ENCODE data around the gene ADAM12. TPM values are rescaled to one million over a fixed set of nuclear protein-coding genes. Genes with fewer than 3 reads are reported as not detected.

The ADAM12 gene, protein sequence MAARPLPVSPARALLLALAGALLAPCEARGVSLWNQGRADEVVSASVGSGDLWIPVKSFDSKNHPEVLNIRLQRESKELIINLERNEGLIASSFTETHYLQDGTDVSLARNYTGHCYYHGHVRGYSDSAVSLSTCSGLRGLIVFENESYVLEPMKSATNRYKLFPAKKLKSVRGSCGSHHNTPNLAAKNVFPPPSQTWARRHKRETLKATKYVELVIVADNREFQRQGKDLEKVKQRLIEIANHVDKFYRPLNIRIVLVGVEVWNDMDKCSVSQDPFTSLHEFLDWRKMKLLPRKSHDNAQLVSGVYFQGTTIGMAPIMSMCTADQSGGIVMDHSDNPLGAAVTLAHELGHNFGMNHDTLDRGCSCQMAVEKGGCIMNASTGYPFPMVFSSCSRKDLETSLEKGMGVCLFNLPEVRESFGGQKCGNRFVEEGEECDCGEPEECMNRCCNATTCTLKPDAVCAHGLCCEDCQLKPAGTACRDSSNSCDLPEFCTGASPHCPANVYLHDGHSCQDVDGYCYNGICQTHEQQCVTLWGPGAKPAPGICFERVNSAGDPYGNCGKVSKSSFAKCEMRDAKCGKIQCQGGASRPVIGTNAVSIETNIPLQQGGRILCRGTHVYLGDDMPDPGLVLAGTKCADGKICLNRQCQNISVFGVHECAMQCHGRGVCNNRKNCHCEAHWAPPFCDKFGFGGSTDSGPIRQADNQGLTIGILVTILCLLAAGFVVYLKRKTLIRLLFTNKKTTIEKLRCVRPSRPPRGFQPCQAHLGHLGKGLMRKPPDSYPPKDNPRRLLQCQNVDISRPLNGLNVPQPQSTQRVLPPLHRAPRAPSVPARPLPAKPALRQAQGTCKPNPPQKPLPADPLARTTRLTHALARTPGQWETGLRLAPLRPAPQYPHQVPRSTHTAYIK
- 16.6 and 21.2 TPM in 2 replicates for total RNA-seq (2014; rRNA removed)
- 11.1 TPM for polyA plus RNA-seq (2012)

DNA sequence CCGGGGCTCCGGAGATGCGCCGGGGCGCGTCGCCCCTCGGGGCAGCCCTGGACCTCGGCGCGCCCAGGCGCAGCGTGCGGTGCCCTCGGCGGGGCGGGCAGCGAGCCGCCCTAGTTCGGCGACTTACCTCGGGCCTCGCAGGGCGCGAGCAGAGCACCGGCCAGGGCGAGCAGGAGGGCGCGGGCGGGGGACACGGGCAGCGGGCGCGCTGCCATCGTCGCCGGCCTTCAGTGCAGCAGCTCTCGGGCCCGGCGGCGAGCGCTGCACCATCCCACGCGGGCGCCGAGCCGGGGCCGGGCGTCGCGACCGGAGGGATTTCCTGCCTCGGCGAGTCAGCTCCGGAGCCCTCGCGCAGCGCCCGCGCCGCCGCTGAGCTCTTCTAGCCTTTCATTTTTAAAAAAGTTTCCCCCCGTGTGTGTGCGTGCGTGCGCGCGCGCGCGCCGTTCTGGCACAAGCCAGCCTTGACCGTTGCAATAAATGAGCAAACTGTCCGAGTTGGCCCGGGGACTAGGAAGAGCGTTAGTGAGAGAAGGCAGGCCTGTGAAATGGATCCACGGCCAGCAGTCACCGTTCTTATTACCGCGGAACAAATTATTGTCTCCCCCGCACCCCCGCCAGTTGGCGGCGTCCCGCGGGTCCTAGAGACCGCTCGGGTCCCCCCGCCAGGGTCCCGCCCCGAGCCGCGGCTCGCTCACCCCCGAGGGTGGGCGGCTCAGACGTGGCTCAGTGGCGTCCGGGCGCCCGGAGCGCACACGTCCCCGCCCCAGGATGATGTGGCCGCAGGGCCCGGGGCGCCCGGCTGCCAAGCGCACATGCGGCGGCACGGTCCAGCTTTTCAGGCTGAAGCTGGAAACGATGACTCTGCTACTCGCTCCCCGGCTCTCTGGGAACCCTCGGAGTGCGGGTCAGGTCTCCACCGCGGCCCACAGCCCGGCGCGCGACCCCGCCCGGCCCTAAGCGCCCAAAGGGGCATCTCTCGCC, at the start of gene ADAM12:
Gene ADAM12, minus strand, starts transcription at position 547 of the 981 bp plus-strand sequence. Its CDS starts 332 bp downstream, at position 215.
- DNase-seq (ENCODE audit: low read depth): peak; percentile 67

DNA sequence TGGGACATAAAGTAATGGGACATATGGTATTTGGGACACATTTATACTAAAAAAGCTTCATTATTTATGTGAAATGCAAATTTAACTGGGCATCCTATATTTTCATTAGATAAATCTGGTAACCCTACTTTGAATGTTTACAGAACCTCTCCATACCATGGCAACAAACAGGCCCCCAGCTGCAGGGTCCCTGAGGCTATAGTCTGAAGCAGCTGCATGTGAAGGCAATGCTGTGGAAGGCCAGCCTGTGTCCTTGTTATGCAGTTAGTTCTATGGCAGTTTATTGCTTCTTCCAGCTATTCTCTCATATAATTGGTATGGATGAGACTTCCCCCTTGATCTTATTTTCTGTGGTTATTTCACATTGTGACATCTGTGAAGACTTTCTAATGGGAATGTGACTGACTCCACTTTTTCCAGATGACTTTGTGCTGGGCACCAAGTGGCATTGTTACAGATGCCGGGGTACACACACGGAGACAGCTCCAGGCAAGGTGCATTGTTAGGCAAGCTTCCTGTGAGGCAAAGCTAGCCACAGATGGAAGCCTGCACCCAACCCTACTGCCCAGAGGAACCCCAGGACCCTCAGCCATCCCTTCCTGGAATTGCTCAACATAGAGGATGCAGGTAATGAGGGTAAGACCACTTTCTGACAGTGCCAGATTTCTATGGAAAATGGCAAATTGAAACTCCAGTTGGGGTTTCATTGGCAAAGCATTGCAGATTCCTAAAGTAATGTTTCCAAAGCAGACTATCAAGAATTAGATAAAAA, 49.5 kb upstream of the ADAM12 start:
- DNase-seq (ENCODE audit: low read depth): no peak

DNA sequence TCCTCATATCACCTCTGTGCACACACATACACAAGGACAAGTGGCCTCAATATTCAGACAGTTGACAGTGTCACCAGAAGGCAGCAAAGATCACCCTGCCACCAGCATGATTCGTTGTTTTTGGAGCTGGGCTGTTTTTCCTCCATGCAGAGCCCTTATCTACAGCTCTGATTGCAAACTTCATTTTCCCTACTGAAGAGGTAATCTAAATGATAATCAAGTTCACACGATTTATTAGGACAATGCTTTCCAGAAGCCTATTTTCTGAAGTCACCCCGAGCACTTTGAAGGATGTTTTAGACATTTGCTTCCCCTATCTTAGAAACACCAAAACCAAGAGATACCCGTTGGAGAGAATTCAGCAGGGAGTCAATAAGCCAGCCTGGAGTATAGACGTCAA, 46.0 kb upstream of the ADAM12 start:
- no peak for DNase-seq (ENCODE audit: low read depth)

DNA sequence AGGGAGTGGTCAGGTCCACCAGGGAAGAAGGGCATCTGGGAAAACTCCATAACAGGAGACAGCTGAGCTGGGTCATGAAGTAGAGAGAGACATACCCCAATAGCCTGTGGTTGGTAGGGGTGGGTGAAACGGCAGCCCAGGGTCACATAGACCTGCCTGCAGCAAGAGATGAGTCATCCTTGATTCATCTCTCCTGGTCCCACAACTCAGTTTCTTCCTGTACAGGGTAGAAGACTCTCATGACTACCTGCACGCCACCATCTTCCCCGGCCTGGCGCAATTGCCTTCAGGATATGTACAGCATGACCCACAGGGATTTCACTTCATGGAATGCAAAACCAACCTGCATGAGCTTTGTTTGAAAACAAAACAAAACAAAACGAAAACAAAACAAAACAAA, 45.1 kb upstream of the ADAM12 start:
- peak; percentile 41 for DNase-seq (ENCODE audit: low read depth)

DNA sequence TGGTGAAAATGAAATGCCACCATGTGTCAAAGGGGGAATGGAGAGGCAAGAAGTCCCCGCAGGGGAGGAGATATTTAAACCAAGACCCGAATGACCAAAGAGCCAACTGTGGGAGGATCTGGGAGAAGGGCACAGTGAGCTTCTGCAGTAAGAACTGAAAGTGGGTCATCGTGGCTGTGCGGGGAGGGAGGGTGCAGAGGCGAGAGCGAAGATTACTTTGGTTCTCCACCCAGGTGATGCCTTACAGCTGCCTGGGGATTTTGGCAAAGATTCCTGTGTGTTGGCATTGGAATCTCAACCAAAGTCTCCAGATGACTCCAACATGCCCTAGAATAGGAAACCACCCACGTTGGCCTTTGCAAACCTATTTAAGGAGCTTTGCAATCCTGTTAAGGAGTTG, 44.2 kb upstream of the ADAM12 start:
- DNase-seq (ENCODE audit: low read depth): no peak

DNA sequence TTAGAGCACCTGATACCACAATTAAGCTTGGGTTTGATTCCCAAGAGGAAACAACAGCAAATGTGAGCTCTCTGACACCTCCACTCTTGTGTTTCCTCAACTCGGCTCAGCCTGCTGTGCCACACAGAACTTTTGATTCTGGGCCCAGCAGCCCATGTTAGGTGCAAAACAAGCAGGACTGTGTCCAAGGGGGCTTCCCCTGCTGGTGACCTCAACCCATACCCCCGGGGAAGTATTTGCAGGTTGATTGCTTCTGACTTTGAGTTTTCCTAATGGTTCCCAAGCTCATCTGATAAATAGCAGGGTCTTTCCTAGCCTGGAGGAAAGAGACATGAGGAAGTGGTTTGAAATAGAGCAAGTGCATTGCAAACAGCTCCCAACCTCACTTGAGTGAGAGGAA, 43.5 kb upstream of the ADAM12 start:
- no peak for DNase-seq (ENCODE audit: low read depth)

DNA sequence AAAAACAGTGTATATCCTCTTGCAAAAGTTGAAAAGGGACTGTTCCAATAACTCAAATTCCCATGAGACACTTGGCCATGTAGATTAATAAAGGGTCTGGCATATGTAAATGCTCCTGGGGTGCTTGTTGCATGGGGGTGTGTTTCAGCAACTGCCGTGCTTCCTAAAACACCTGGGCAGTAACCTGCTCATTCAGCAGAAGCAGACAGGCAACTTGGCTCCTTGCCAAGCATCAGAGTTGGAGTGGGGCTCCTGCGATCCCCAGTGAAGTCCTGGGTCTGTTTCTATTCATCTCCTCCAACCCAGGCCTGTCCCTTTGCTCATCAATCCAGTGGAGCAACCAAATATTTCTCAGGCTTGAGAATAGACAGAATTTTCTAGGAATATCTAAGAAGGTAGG, 42.2 kb upstream of the ADAM12 start:
- DNase-seq (ENCODE audit: low read depth): no peak

DNA sequence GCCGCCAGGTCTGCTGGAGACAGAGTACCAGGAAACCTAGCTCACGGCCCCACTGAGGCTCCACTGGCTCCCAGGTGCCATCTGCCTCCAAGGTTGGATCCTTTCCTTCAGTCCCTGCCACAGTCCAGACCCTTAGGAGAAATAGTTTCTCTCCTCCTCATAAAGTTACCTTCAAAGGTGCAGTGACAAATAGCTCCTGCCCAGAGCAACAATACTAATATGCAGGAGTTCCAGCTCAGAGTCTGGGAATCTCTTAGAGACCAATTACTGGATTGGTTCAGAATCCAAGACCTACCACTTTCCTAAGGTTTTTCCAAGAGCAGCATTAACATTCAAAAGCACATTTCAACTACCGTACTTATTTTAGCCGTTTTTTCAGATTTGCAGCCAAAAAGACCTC, 41.0 kb upstream of the ADAM12 start:
- no peak for DNase-seq (ENCODE audit: low read depth)

DNA sequence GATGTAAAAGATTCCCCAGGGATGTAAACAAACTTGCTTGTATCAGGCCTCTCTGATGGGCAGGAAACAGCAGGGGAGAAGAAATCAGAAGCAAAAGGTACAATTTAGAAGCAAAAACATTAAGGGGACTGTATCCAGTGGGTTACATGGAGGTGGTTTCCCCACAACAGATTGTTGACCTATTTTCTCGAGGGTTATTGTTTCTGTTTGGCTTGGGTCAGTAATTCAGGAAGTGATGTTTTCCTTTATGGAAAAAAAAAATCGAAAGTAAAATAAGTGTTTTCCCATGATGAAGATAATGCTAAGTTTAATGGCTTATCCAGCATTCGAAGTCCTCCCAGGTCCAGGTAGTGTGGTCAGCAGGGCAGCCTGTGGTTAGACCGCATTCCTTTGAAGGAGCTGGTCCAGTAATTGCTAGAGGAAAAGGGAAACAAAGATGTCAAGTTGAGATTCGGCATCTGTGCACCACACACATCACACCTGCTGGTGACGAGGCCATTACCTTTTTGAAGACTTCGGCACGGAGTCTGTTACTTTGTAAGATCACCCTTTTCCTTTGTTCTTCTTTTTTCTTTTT, 37.3 kb upstream of the ADAM12 start:
- DNase-seq (ENCODE audit: low read depth): no peak

DNA sequence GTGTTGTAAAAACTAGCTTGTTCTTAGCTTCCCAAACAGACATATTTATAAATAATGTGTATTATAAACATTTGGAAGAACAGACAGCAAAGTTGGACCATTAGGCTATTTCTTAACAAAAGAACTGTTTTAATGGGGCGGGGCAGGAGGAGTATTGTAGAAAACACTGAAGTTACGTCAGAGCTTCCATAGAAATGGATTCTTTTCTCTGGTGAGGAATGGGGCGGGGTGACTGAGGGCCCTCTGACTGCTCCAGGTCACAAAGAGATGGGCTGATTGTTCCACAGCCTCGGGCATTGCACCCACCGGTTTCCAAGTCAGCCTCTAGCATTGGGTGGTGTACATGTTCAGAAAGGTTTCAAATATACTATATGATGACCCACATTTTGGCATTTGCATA, 36.8 kb upstream of the ADAM12 start:
- DNase-seq (ENCODE audit: low read depth): no peak

DNA sequence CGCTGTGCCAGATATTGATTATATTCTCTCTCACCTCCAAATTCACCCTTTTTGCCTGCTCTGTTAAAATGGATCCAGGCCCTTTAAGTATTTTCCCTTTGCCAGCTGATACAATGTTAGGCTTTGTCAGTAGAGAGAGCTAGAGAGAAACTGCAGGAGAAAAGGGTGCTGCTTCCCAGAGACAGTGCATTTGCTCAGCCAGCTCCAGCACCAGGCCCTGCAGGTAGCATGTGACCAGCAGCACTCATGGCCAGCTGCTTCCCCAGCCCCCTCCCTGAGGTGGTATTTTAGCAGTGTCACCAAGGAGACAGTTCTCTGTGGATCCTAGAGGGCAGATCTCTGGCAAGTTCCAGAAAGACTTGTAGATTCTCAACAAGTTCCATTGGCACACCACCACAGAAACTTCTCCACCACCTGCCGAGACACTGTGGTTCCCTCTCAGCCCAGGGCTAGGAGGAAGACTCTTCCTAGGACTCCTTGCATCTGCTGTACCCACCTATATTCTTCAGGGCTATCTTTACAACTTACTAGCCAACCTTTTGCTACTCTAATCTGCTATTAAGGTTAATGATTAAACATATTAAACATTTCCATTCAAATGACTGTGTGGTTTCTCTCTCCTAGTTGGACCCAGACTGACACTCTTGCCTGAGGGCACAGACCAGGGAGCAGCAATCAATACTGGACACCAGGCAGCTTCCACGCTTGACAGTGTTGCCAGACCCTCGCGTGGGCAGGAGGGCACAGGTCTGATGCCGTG, 35.6 kb upstream of the ADAM12 start:
- no peak for DNase-seq (ENCODE audit: low read depth)

DNA sequence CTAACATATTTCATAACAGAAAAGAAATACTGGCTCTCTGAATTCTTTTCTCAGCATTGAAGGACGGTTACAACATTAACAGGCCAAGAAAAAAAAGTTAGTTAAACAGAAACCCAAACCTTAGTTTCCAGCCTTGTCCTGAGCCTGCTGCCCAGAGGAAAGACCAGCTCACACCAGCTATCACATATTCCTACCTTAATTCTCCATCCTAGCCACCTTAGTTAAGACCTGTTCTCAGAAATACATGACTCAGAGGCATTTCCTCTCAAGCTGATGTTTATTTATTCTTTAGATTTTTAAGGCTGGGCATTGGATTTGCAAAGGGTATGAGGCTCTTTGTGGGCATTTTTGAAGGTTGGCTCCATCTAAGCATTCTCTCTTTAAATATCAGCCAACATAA, 34.3 kb upstream of the ADAM12 start:
- peak; percentile 22 for DNase-seq (ENCODE audit: low read depth)

DNA sequence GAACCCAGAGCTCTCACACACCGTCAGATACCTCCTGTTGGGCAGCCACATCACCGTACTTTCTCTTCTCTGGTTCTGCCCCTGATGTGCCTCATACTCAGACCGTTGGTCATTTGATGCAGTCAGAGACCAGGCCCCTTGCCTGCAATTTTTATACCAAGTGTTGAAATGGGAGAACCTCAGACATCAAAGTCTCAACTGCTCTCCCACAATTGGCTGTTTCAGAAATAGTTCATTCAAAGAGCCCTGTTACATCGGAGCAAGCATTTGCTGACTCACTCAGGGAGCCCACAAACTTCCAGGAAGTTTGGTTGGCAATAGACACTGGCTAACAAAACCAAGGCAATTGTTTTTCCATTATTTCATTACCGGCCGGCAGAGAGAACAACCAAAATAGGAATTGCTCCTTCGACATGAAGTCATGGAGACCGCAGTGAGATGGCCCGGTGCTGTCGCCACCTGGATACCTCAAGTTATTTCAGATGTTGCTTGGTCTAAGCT, 33.5 kb upstream of the ADAM12 start:
- peak; percentile 98 for DNase-seq (ENCODE audit: low read depth)

DNA sequence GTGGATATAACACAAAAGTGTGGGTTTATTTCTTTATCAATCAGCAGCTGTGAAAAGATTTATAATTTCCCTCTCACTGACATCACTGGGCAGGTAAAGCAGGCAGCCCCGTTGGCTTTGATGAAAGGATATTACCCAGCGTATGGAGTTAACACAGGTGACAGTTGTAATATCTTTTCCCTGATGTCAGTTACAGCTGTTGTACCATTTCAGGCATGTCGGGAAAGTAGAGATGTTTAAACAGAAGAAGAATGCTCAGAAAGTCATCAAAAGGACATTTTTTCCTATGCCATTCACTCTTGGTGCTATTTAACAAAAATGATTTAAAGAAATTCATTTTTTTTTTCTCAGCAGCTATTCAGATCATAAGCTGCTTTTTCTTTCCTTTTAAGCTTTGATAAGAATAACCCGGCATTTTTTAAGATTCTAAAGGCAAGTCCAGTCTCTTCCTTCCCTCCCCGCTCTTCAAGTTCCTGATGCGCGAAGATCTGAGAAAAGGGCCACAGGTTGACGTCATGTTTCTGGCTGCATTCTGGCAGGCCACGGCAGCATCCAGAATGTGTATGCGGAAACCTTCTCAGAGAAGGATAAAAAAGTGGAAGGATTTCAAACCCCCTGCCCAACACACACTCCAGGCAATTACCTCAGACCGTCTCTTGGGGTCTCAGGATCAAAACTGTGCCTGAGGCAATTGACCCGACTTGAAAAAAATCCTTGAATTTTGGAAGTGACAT, 32.5 kb upstream of the ADAM12 start:
- peak; percentile 28 for DNase-seq (ENCODE audit: low read depth)

DNA sequence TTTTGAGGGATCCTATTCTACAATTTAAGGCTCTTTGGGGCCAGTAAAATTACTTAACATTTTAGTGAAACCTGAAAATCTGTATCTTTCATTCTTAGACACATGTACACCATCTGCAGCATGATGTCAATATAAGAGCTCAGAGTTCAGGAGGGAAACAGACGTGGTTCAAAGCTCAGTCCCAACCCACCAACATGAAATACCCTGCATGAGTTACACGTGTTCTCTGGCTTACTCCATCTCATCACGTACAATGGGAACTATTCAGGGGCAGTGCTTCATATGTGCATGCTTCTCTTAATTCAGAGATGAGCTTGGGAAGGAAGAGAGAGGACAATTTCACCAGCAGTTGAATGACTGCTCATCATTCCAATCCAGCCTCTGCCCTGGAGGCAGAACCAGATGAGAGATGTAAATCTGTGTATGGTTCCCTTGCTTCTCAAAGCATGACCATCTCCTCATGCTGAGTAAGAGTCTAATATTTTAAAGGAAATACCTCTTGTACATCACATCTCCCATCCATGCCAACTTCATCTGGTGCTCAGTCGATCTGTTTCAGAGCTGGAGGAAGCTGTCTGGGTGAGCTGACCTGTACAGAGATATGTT, 29.0 kb upstream of the ADAM12 start:
- no peak for DNase-seq (ENCODE audit: low read depth)

DNA sequence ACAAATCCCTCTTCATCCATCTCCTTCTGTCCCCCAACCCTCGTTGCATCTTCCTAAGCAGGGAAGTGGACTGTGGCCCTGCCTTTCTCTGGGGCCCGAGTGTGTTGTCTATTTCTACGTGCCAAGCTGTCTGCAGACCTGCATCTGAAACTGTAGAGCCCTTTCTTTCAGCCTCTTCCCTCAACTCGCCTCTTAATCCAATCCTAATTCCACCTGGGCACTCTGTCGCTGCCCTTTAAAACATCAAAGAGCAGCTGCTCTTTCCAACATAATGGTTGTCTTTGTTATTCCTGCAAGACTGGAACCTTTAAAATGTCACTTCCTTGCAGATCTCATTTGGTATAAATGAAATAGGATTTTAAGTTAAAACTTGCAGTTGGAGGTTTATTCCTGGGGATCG, 21.5 kb upstream of the ADAM12 start:
- no peak for DNase-seq (ENCODE audit: low read depth)

DNA sequence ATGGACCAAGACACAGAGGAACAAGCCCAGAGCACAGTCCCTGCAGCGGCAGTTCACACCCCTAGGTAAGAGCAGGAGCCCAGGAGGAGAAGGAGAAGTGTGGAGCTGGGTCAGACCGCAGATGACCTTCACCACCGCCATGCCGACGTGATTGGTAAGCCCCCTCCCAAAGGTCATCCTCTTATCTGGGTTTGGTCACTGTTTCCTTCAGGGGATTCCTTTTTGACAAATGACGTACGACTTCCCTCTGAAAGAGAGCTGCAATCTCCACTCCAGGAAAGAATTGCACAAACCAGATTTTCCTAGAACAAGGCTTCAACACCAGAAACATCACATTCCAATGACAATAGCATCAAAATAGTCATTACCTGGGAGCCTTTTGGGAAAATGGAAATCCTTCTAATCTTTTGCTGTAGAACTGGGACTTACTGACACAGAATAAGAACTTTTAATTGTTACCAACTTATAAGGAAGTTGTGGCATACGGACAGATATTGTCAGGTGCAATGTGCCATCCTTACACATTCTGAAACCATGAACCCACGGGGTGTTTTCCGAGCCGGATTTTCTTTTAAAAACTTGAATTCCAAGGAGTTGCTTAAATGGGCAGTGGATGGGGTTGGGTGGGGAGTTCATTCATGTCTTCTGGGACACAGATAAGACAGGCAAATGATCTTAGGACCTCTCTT, 20.8 kb upstream of the ADAM12 start:
- DNase-seq (ENCODE audit: low read depth): no peak

DNA sequence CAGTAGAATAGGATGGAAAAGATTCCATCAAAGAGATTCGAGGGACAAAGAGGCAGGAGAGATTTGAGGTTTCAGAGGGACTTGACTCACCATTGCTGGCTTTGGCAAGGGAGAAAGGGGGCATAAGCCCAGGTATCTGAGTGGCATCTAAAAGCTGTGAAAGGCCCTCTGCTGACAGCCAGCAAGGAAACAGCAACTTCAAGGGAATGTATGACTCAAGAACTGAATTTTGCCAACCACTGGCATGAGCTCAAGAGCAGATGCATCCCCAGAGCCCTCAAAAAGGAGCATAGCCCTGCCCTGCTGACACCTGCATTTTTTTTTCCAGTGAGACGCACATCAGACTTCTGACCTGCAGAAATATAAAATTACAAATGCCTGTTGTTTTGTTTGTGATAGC, 19.6 kb upstream of the ADAM12 start:
- peak; percentile 68 for DNase-seq (ENCODE audit: low read depth)
